ENCODE measurements around the gene MIEF2.

MIEF2 gene

DNA sequence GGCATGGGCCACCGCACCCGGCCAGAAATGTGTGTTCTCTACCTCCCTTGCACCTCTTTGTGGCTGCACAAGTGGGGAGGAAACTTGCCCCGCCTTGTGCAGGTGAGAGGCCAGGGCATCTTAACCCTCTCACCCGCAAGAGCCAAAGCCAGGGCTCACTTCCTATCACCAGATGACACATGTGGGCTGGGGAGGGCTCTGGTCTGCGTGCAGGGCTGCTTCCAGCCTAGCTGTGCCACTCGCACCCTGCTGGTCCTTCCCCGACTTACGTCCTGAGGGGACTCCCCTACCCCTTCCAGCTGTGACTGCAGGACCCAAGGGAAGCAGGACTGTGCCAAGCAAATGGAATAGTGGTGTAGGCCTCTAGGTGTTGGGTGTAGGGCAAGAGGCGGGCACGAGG, 6.9 kb downstream of the MIEF2 start:
- TF ChIP-seq, protein P1, sequence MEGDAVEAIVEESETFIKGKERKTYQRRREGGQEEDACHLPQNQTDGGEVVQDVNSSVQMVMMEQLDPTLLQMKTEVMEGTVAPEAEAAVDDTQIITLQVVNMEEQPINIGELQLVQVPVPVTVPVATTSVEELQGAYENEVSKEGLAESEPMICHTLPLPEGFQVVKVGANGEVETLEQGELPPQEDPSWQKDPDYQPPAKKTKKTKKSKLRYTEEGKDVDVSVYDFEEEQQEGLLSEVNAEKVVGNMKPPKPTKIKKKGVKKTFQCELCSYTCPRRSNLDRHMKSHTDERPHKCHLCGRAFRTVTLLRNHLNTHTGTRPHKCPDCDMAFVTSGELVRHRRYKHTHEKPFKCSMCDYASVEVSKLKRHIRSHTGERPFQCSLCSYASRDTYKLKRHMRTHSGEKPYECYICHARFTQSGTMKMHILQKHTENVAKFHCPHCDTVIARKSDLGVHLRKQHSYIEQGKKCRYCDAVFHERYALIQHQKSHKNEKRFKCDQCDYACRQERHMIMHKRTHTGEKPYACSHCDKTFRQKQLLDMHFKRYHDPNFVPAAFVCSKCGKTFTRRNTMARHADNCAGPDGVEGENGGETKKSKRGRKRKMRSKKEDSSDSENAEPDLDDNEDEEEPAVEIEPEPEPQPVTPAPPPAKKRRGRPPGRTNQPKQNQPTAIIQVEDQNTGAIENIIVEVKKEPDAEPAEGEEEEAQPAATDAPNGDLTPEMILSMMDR (IDR thresholded peaks at IDR 0.05; ENCODE audit: low read depth, low read length, missing control alignments): no peak
- in situ Hi-C loops (cut with HindIII; ENCODE audit: low sequenced_read_pairs): no loop called here
- no peak for DNase-seq (ENCODE audit: low read depth)
- H3K4me3 ChIP-seq (ENCODE audit: low read depth, low read length): no peak overlapping the region

DNA sequence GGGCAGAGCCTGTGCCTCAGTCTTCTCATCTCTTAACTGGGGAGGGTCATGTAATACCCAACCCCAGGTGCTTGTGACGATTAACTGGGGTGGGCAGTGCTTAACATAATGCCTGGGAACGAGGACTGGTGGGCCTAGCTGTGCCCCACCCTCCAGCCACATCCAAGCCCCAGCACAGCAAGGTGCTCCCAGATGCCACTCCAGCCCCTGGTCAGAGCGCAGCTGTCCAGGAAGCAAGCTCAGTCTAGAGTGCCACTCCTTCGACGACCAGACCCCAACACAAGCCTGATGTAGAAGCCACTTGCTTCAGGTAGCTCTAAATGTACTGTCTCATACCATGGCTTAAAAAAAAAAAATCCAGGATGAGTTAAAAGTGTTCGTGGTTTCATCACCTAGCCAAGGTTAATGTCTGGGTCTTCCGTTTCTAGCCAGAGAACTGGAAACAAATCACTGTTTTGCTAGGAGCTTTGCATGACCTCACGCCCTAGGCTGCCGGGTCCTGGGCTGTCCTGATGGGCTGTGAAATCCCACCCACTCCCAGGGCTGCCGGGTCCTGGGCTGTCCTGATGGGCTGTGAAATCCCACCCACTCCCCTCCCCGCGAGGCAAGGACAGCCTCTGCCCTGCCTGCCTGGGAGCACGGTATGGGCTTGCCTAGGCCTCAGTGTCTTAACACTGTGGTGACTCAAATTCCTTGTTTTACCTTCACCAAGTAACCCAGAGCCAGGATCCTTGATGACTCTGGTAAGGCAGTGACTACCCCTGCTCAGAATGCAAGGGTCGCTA, 7.7 kb downstream of the MIEF2 start:
- H3K4me3 ChIP-seq (ENCODE audit: low read depth, low read length): no peak overlapping the region
- in situ Hi-C loops (cut with HindIII; ENCODE audit: low sequenced_read_pairs): no loop called here
- no peak for DNase-seq (ENCODE audit: low read depth)
- TF ChIP-seq, protein P1 (IDR thresholded peaks at IDR 0.05; ENCODE audit: low read depth, low read length, missing control alignments): no peak

DNA sequence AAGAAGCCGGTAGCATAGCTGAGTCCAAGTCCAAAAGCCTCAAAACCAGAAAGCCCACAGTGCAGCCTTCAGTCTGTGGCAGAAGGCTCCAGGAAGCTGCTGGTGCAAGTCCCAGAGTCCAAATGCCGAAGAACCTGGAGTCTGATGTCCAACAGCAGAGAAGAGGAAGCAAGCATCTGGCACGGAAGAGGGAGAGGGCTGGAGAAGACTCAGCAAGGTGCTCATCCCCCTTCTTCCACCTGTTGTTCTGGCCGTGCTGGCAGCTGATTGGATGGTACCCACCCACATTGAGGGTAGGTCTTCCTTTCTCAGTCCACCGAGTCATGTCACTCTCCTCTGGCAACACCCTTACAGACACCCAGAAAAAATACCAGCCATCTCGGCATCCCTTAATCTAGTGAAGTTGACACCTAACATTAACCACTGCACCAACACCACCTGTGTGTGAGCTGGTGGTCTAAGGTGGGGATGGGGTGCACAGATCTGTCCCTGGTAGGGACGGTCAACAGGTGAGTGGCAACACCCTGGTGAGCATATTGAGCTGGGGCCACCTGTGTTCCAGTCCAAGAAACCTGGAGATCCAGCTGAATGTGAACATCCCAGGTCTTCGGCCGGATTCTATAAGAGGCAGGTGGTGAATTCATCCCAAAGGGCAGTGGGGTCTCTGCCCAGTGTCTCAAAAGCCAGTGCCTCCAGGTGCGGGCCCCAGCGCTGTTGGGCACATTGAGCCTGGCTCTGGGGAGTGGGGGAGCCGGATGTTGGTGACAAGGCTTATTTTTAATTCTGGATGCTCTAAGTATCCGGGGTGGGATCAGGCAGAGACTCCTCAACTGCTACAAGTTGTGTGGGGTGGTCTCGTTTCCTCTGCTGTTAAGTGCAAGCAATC, 9.8 kb downstream of the MIEF2 start:
- no peak for DNase-seq (ENCODE audit: low read depth)
- TF ChIP-seq, protein P1 (IDR thresholded peaks at IDR 0.05; ENCODE audit: low read depth, low read length, missing control alignments): no peak
- H3K4me3 ChIP-seq (ENCODE audit: low read depth, low read length): no peak overlapping the region
- in situ Hi-C loops (cut with HindIII; ENCODE audit: low sequenced_read_pairs): no loop called here

DNA sequence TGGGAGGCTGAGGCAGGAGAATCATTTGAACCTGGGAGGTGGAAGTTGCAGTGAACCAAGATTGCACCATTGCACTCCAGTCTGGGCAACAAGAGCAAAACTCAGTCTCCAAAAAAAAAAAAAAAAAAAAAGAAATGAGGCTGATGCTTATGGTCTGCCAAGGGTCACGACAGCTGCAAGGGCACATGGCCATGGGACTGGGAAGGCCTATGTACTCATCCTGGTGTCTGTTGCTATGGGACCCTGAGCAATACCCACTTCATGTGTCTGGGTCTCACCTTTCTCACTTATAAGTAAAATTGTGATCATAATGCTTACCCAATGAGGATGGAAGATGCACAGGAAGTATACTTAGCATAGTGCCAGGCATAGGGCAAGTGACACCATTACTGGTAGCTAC, 16.6 kb downstream of the MIEF2 start:
- H3K4me3 ChIP-seq (ENCODE audit: low read depth, low read length): no peak overlapping the region
- TF ChIP-seq, protein P1 (IDR thresholded peaks at IDR 0.05; ENCODE audit: low read depth, low read length, missing control alignments): no peak
- in situ Hi-C loops (cut with HindIII; ENCODE audit: low sequenced_read_pairs): no loop called here
- DNase-seq (ENCODE audit: low read depth): no peak

DNA sequence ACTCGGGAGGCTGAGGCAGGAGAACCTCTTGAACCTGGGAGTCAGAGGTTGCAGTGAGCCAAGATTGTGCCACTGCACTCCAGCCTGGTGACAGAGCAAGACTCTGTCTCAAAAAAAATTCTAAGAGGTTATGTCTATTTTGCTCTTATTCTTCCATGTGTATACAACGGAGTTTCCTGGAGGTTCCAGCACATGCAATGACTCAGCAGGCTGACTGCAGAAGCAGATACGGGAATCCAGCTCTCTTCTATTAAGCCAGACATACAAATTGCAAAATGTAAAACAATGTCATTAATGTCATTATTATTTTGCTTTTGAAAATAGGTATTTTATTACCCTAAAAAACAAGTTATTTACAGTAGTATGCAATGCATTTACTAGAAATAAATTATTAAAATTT, 18.4 kb downstream of the MIEF2 start:
- TF ChIP-seq, protein P1 (IDR thresholded peaks at IDR 0.05; ENCODE audit: low read depth, low read length, missing control alignments): no peak
- H3K4me3 ChIP-seq (ENCODE audit: low read depth, low read length): no peak overlapping the region
- in situ Hi-C loops (cut with HindIII; ENCODE audit: low sequenced_read_pairs): no loop called here
- DNase-seq (ENCODE audit: low read depth): no peak

DNA sequence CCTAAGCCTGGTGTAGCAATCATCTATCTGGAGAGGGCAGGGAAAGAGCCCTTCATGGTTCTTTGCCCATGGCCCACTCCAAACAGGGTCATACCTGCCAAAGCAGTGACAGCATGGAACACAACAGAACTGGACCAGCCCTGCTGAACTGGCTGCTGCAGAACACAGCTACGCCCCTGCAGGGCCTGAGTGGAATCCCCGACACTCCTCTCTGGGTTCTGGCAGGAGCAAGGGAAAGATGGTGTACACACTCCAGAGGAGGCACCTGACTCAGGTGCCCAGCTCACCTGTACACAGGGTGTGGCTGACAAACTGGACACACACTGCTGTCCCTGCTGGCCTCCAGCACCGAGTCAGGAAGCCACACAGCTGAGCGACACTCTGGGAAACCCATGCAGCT, 19.8 kb downstream of the MIEF2 start:
- no peak for DNase-seq (ENCODE audit: low read depth)
- in situ Hi-C loops (cut with HindIII; ENCODE audit: low sequenced_read_pairs): no loop called here
- TF ChIP-seq, protein P1 (IDR thresholded peaks at IDR 0.05; ENCODE audit: low read depth, low read length, missing control alignments): no peak
- H3K4me3 ChIP-seq (ENCODE audit: low read depth, low read length): no peak overlapping the region
